K562 (cell line): ENCODE data around the gene EPHA2. TPM values are rescaled to one million over a fixed set of nuclear protein-coding genes. Genes with fewer than 3 reads are reported as not detected.
A peak's percentile ranks its signal among the peaks of the same experiment; 100 is the strongest.

Experiments used
- BMI1 ChIP-seq: fragments of 150-350 bp; IDR thresholded peaks from 2 replicates; pipeline ENCODE4 v1.6.1; 2014; ENCODE audit warnings: low read length
- C11orf30 ChIP-seq: fragments of 450-650 bp; IDR thresholded peaks from 2 replicates; pipeline ENCODE4 v1.6.1; 2016; ENCODE audit warnings: low read depth, mild to moderate bottlenecking
- ERF ChIP-seq: fragments of 450-650 bp; formaldehyde crosslinking; IDR thresholded peaks from 2 replicates; pipeline ENCODE4 v1.4.0; 2020; ENCODE audit warnings: mild to moderate bottlenecking, mixed read lengths
- KLF16 ChIP-seq: IDR thresholded peaks from 2 replicates; pipeline ENCODE4 v1.6.1; 2016; ENCODE audit warnings: antibody characterized with exemption
- MEIS2 ChIP-seq: fragments of 450-650 bp; IDR thresholded peaks from 2 replicates; pipeline ENCODE4 v1.6.1; 2014; ENCODE audit warnings: mild to moderate bottlenecking; ENCODE audit not compliant: partially characterized antibody
- MGA ChIP-seq: fragments of 450-650 bp; IDR thresholded peaks from 2 replicates; pipeline ENCODE4 v1.6.1; 2016; ENCODE audit warnings: mild to moderate bottlenecking, moderate library complexity
- PHF21A ChIP-seq: fragments of 450-650 bp; IDR thresholded peaks from 2 replicates; pipeline ENCODE4 v1.6.1; 2017; ENCODE audit warnings: low read depth, borderline replicate concordance
- POLR3A ChIP-seq: IDR thresholded peaks from 2 replicates; pipeline ENCODE4 v1.6.1; 2011; ENCODE audit warnings: borderline replicate concordance, mild to moderate bottlenecking, moderate library complexity; ENCODE audit not compliant: insufficient read length, insufficient read depth; ENCODE audit errors: extremely low read depth
- SNIP1 ChIP-seq: fragments of 450-650 bp; IDR thresholded peaks from 2 replicates; pipeline ENCODE4 v1.7.1; 2017; ENCODE audit warnings: low read depth, mild to moderate bottlenecking
- TAF9B ChIP-seq: fragments of 450-650 bp; IDR thresholded peaks from 2 replicates; pipeline ENCODE4 v1.6.1; 2018; ENCODE audit warnings: mild to moderate bottlenecking; ENCODE audit not compliant: partially characterized antibody
- ZNF143 ChIP-seq: sonication (generic); formaldehyde crosslinking; IDR thresholded peaks from 2 replicates; pipeline ENCODE4 v1.9.0; 2022; ENCODE audit warnings: mild to moderate bottlenecking, missing genetic modification reagents
- ZNF354B ChIP-seq: fragments of 250-450 bp; sonication (Bioruptor Pico); IDR thresholded peaks from 2 replicates; pipeline ENCODE4 v1.4.0; 2020
- ZNF41 ChIP-seq: fragments of 250-450 bp; sonication (Bioruptor Pico); conservative IDR thresholded peaks from 2 replicates; pipeline ENCODE4 v1.4.0; 2020; ENCODE audit warnings: mild to moderate bottlenecking
- ZNF699 ChIP-seq: fragments of 250-450 bp; sonication (Bioruptor Pico); IDR thresholded peaks from 2 replicates; pipeline ENCODE4 v1.8.0; 2021; ENCODE audit warnings: mild to moderate bottlenecking, moderate library complexity; ENCODE audit not compliant: insufficient replicate concordance
- ZNF707 ChIP-seq: fragments of 250-450 bp; sonication (Bioruptor Pico); conservative IDR thresholded peaks from 2 replicates; pipeline ENCODE4 v1.8.0; 2022; ENCODE audit warnings: inconsistent platforms, mild to moderate bottlenecking, moderate library complexity
- ZNF717 ChIP-seq: fragments of 250-450 bp; sonication (Bioruptor Pico); IDR thresholded peaks from 2 replicates; pipeline ENCODE4 v1.5.0; 2021
- polyA plus RNA-seq, 8 experiments: library from polyadenylated mRNA; depleted of rRNA in 4 of 8; stranded (reverse) in 5 of 8; unstranded in 3 of 8; fragments of >200 nt; fragmentation: Nextera tagmentation in 2 of 8; fragmentation: Illumina TruSeq in 1 of 8; extraction: Ambion mirVana in 2 of 8; extraction: Trizol in 1 of 8; gene quantifications; 2 replicates each; pipeline versions ENCODE4 v1.2.1 to v1.2.3, GENCODE V29; 2011 to 2014; ENCODE audit warnings: inconsistent platforms in 1 of 8, missing spikeins in 1 of 8
- total RNA-seq, 7 experiments: library from RNA; depleted of rRNA in 6 of 7; stranded (reverse); fragments of >200 nt in 6 of 7; fragmentation: Illumina TruSeq in 2 of 7; extraction: Trizol in 2 of 7; gene quantifications; 2 replicates each; pipeline versions ENCODE4 v1.2.1 to v1.2.3, GENCODE V29; 2011 to 2021; ENCODE audit warnings: low replicate concordance in 1 of 7

EPHA2 gene
- total and polyA plus RNA-seq, 9 of the 15 experiments (the other 6 are each of a cell fraction or from before 2014, with no cell fraction given), result 0.04 to 0.40 (median 0.07) TPM; not detected in 4

GRCh38 chr1:16145662-16146278 is 10.1 kb downstream of the EPHA2 start (continued):
- TF ChIP-seq ZNF699 (CRISPR knock-in tag), result no peak
- TF ChIP-seq BMI1, result no peak
- TF ChIP-seq POLR3A, result no peak
- no peak for TF ChIP-seq ERF (CRISPR knock-in tag)
- TF ChIP-seq ZNF717 (CRISPR knock-in tag), result no peak
- no peak for TF ChIP-seq ZNF707 (CRISPR knock-in tag)
- no peak for TF ChIP-seq ZNF354B (CRISPR knock-in tag)
- TF ChIP-seq PHF21A, result no peak
- TF ChIP-seq MGA, result no peak; the same call in 1 of the 2 replicates
- peak; percentile 90 for TF ChIP-seq C11orf30
- peak; percentile 75 for TF ChIP-seq MEIS2
- no peak for TF ChIP-seq ZNF41 (CRISPR knock-in tag)
- no peak for TF ChIP-seq TAF9B
- TF ChIP-seq SNIP1, result no peak
- no peak for TF ChIP-seq ZNF143 (CRISPR knock-in tag)
- TF ChIP-seq KLF16, result no peak
